GM21786 (cell line): ENCODE measurements around the gene CCNF.
"Not testable (repeated sequence)": the region's sequence is repeated elsewhere in the genome, so short reads cannot be mapped to it uniquely, and the experiment has no call there.

Experiments used
- ATAC-seq: cut with Tn5 transposase; IDR thresholded peaks from one replicate; pipeline ENCODE4 v1.9.1; 2021; ENCODE audit not compliant: unreplicated experiment

The CCNF gene

DNA sequence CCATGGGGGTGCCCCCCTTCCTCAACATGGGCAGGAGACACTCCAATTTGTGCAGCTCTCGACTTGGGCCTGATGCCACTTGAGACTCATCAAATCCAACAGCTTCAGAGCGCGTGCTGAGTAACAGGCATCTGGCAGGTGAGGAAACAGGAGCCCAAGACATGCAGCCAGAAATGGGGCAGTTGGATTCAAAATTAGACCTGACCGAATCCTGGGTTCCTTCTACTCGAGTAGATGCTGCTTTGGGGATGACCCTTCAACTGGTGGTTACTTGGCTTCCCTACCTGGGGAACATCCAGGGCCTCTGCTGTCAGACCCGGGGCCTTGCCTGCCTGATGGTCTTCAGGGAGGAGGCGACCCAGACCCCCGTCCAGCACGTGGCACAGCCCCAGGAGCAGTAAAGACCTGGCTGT, 41.4 kb downstream of the CCNF start:
- no peak for ATAC-seq

- ATAC-seq: no peak
Measured at GRCh38 chr16:2471016-2471652, 41.9 kb downstream of the CCNF start, which contains the start of gene NTN3. TSS of gene NTN3 (plus strand) at chr16:2471297. CDS start at chr16:2471702, 405 bp downstream.

GRCh38 chr16:2471653-2472487, 42.6 kb downstream of the CCNF start:
- no peak for ATAC-seq

DNA sequence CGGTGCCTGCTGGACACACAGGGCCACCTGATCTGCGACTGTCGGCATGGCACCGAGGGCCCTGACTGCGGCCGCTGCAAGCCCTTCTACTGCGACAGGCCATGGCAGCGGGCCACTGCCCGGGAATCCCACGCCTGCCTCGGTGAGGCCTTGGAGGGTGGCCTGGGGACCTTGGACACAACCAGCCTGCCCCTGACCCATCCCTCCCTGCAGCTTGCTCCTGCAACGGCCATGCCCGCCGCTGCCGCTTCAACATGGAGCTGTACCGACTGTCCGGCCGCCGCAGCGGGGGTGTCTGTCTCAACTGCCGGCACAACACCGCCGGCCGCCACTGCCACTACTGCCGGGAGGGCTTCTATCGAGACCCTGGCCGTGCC, 43.2 kb downstream of the CCNF start:
- ATAC-seq: no peak

GRCh38 chr16:2472885-2473445, 43.7 kb downstream of the CCNF start:
- ATAC-seq: no peak

DNA sequence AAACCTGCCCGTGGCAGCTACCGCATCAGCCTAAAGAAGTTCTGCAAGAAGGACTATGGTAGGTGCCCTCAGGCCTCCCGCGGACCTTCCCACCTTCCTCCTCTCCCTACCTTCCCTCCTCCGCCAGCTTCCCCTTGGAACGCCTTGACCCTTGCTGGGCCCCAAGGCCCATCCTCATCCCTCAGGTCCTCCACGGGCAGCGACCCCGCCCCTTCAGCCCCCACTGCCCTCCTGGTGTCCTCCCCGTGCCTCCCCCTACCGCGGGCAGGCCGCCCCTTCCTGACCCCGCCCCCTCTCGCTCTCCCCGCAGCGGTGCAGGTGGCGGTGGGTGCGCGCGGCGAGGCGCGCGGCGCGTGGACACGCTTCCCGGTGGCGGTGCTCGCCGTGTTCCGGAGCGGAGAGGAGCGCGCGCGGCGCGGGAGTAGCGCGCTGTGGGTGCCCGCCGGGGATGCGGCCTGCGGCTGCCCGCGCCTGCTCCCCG, 44.2 kb downstream of the CCNF start:
- no peak for ATAC-seq

GRCh38 chr16:2473999-2474876, 45.0 kb downstream of the CCNF start:
- no peak for ATAC-seq

DNA sequence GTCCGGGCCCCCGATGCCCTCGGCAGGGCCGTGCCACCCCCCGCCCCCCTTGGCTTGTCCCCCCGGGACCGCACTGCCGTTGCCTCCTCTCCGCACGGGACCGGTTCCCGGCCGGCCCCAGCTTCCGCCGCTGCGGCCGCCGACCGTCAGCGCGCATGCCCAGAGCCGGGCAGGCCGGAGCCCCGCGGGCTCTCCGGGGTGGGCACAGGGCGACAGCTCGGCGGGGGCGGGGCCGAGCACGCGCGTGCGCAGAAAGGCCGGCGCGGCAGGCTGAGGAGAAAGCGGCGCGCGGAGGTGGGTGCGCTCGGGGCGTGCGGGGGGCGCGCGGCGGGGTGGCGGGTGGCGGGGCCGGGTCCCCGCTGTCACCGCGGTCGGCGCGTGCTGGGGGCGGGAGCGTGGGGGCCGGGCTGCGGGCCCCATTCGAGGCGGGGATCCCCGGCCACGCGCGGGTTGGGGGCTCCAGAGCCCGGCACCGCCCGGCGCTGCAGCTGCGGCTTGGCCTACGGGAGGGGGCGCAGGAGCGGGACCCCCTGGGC, 45.7 kb downstream of the CCNF start, which contains the start of gene TBC1D24:
Gene TBC1D24 (plus strand): TSS at position 251 of the 536 bp plus-strand sequence. CDS start 21,022 bp downstream, outside the sequence.
- peak; percentile 61 for ATAC-seq

DNA sequence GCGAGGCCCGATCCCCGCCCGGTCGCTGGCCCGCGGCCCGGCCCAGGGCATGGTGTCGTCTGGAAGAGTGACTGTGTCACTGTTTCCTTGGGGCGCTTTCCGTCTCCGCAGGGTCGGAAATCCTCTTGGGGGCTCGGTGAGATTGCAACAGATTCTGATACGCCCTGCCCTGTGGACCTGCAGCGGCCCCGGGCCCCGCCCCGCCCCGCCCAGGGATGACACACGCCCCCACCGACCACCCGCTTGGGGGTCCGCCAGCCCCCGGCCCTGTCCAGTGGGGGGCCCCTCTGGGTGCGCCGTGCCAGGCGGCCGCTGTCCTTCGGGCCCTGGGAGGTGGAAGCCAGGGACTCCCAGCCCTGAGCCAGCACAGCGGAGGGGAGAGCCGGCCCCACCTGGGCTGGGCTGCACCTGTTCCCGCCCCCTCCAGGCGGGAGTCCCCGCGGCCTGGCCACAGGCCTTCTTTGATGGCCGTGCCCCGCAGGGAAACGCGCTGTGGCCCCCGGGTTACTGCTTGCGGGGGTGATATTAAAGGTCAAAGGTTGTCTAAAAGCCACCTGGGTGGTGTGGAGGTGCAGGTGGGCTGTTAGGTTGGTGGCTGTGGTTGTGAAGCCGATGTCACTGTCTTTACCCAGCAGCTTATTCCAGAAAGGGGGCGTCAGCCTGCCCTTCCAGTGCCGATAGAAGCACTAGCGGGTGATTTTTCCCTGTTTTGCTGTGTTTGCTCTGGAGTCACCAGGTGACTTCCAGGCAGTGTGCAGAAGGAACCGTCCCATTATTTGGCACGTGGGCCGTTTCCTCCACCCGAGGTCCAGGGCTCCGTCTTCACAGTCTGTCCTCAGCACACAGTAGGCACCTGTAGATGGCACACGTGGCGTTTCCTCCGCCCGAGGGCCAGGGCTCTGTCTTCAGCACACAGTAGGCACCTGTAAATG, 46.4 kb downstream of the CCNF start:
- ATAC-seq: no peak

GRCh38 chr16:2476345-2476720, 47.1 kb downstream of the CCNF start:
- ATAC-seq: no peak

GRCh38 chr16:2476741-2477140, 47.5 kb downstream of the CCNF start:
- no peak for ATAC-seq

DNA sequence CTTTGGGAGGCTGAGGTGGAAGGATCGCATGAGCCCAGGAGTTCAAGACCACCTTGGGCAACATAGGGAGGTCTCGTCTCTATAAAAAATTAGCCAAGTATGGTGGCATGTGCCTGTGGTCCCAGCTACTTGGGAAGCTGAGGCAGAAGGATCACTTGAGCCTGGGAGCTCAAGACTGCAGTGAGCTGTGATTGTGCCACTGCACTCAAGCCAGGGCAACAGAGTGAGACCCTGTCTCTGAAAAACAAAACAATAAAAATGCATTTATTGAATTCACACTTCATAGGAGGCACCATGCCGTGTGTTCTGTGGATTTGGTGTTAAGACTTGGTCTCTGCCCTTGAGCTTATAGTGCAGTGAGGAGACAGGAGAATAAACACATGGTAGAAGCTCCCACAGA, 48.1 kb downstream of the CCNF start:
- ATAC-seq: no peak

GRCh38 chr16:2478279-2478678, 49.0 kb downstream of the CCNF start:
- ATAC-seq: no peak

- not testable (repeated sequence) for ATAC-seq
Measured at GRCh38 chr16:2479996-2480395, 50.7 kb downstream of the CCNF start.

DNA sequence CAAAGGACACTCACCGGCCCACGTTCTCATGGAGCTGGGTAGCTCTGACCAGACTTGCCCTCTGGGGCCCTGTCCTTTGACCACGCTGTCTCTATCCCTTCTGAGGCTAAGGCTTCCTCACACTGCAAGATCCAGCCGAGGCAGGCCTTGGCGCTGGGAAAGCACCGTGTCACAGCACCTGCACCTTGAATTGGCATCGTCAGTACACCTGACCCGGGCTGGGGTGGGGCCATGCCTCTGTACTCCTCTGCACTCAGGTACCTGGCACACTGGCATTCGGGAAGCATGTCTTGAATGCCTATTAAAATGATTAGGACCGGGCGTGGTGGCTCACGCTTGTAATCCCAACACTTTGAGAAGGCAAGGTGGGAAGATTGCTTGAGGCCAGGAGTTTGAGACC, 51.7 kb downstream of the CCNF start:
- ATAC-seq: no peak

DNA sequence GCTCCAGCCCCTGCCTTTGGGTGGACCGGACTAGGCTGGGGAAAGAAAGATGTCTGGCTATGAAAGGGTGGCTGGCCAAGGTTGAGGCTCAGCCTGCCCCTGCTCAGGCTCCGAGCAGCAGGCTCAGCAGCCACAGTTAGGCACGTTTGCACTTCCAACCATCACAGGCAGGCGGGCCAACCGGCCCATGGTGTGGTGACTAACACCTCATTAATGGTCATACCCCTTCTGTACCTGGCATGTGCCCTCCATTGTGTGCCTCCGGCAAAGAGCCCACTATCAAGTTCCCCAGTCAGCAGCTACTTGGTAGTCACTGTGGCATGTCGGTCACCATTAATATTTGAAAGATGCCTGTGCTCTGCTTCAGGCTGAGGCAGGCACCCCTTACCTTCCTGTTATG, 52.4 kb downstream of the CCNF start:
- no peak for ATAC-seq

DNA sequence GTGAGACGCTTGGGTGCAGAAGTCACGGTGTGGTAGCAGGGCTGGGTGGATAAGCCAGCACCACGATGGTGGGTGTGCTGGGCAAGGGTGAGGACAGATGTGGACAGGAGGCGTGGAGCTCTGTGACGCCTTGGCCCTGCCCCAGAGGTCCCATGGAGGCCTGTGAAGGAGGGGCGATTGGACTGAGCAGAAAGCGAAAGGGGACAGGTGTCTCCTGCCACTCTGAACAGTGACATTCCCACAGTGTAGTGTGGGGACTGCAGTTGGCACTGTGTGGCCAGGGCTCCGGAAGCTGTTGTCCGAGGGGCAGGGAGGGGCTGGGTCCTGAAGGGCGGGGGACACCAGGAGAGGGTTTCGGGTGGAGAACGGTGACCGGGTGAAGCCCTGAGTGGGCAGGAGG, 53.0 kb downstream of the CCNF start:
- ATAC-seq: no peak

DNA sequence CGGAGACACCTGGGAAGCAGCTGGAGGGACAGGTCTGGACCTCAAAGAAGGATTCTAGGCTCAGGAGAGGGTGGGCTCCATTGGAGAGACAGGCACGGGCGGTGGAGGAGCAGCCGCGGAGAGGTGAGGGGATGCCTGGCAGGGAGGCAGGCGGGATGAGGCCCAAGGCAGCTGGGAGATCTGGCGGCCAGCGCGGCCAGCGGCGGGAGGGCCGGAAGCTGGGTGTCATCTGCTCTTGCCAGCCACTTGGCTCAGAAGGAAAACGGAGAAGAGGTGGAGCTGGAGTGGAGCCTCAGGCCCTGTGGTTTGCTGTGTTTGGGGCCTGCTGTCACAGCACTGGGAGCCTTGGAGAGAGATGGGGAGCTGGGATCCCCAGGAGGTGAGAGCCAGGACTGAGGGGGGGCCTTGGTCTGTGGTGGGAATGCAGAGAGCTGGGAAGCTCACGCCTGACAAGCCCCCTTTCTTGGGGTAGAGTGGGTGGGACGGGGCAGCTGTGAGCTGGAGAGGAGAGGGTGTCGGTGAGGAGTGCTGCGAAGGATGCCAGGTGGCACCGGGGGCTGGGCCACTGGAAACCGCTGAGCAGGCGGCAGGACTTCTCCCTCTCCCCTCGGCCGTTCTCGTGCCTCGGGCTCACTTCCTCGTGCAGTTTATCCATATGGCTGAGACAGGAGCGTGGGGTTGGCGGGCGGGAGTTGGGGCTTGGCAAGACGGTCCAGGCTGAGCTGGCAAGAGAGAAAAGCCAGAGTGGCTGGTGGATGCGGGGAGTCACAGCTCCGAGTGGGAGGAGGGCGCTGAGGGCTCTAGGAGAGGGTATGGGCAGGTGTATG, 53.7 kb downstream of the CCNF start:
- no peak for ATAC-seq
